ENCODE data around the gene CX3CR1. TPM values are rescaled to one million over a fixed set of nuclear protein-coding genes. Genes with fewer than 3 reads are reported as not detected.
"Not testable (repeated sequence)": the region's sequence is repeated elsewhere in the genome, so short reads cannot be mapped to it uniquely, and the experiment has no call there.

CX3CR1 gene
- total RNA-seq, 3 donors from 2014 or later = 0.67 to 0.94 (median 0.70) TPM

DNA sequence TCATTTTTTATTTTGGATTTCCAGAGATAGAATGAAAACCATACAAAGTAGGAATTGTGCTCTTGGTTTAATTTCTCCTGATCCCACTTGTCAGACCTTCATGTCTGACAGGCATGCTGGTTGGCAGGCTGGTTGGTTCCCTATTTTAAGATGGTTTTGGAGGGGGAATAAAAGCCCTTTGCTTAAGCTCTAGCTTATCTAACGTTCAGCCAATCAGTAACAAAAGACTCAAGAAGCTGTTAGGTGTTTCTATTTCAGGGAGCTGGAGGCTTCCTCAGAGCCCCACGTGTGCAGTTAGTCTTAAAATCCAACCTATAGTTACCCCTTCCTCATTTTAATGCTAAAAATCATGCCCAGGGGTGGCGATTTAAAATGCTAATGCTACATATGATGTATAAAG lies 47.0 kb downstream of the CX3CR1 start:
- DNase-seq (no peak), ATAC-seq (no peak)
- intact Hi-C loops (cut with DNase I, micrococcal nuclease) = no loop called here
- H3K4me1 ChIP-seq (ENCODE audit: low read depth) = no peaks in the 10 kb centered on the region
- no peak overlapping the region for H3K4me3 ChIP-seq
- no peaks in the 10 kb centered on the region for H3K9me3 ChIP-seq
- TF ChIP-seq, protein P1, sequence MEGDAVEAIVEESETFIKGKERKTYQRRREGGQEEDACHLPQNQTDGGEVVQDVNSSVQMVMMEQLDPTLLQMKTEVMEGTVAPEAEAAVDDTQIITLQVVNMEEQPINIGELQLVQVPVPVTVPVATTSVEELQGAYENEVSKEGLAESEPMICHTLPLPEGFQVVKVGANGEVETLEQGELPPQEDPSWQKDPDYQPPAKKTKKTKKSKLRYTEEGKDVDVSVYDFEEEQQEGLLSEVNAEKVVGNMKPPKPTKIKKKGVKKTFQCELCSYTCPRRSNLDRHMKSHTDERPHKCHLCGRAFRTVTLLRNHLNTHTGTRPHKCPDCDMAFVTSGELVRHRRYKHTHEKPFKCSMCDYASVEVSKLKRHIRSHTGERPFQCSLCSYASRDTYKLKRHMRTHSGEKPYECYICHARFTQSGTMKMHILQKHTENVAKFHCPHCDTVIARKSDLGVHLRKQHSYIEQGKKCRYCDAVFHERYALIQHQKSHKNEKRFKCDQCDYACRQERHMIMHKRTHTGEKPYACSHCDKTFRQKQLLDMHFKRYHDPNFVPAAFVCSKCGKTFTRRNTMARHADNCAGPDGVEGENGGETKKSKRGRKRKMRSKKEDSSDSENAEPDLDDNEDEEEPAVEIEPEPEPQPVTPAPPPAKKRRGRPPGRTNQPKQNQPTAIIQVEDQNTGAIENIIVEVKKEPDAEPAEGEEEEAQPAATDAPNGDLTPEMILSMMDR (IDR thresholded peaks at IDR 0.05) = no peak
- no peaks in the 10 kb centered on the region for H3K36me3 ChIP-seq (ENCODE audit: low read depth)

DNA sequence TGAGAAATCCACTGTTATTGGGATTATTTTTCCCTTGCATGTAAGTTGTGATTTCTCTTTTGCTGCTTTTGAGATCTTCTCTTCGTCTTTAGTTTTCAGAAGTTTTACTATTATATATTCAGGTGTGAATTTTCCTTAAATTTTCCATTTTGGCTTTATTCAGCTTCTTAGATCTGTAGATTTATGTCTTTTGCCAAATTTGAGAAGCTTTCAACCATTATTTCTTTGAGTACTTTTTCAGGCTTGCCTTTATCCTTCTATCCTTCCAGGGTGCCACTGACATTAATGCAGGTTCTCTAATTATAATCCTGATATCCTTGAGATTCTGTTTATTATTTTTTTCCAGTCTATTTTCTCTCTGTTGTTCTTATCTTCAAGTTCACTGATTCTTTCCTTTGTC lies 49.4 kb downstream of the CX3CR1 start:
- Histone ChIP-seq H3K9me3 (no peaks in the 10 kb centered on the region), H3K4me1 (ENCODE audit: low read depth) (no peaks in the 10 kb centered on the region), H3K36me3 (ENCODE audit: low read depth) (no peaks in the 10 kb centered on the region), H3K4me3 (no peak overlapping the region)
- no peak for DNase-seq
- intact Hi-C loops (cut with DNase I, micrococcal nuclease) = no loop called here
- no peak for ATAC-seq
- TF ChIP-seq, protein P1 (IDR thresholded peaks at IDR 0.05) = no peak

DNA sequence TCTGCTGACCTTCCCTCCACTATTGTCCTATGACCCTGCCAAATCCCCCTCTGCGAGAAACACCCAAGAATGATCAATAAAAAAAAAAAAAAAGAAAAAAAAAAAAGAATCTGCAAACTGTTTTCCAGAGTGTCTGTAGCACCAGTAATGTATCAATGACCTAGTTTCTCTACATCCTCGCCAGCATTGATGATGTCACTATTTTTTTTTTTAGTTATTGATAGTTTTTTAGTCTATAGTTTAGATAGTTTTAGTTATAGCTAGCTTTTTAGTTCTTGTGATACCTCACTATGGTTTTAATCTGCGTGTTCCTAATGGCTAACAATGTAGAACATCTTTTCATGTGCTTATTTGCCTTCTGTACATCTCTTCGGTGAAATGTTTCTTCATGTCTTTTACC lies 51.3 kb downstream of the CX3CR1 start:
- no peak overlapping the region for H3K4me3 ChIP-seq
- no peaks in the 10 kb centered on the region for H3K36me3 ChIP-seq (ENCODE audit: low read depth)
- DNase-seq (no peak), ATAC-seq (no peak)
- intact Hi-C loops (cut with DNase I, micrococcal nuclease) = no loop called here
- no peaks in the 10 kb centered on the region for H3K4me1 ChIP-seq (ENCODE audit: low read depth)
- no peaks in the 10 kb centered on the region for H3K9me3 ChIP-seq
- TF ChIP-seq, protein P1 (IDR thresholded peaks at IDR 0.05) = no peak

DNA sequence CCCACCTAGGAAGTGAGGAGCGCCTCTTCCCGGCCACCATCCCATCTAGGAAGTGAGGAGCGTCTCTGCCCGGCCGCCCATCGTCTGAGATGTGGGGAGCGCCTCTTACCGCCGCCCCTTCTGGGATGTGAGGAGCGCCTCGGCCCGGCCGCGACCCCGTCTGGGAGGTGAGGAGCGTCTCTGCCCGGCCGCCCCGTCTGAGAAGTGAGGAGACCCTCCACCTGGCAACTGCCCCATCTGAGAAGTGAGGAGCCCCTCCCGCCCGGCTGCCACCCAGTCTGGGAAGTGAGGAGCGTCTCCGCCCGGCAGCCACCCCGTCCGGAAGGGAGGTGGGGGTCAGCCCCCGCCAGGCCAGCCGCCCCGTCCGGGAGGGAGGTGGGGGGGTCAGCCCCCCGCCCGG lies 52.2 kb downstream of the CX3CR1 start:
- ATAC-seq; H3K9me3 ChIP-seq; H3K4me1 ChIP-seq (ENCODE audit: low read depth); H3K36me3 ChIP-seq (ENCODE audit: low read depth); intact Hi-C loops (cut with DNase I, micrococcal nuclease); DNase-seq; H3K4me3 ChIP-seq: not testable (repeated sequence)

DNA sequence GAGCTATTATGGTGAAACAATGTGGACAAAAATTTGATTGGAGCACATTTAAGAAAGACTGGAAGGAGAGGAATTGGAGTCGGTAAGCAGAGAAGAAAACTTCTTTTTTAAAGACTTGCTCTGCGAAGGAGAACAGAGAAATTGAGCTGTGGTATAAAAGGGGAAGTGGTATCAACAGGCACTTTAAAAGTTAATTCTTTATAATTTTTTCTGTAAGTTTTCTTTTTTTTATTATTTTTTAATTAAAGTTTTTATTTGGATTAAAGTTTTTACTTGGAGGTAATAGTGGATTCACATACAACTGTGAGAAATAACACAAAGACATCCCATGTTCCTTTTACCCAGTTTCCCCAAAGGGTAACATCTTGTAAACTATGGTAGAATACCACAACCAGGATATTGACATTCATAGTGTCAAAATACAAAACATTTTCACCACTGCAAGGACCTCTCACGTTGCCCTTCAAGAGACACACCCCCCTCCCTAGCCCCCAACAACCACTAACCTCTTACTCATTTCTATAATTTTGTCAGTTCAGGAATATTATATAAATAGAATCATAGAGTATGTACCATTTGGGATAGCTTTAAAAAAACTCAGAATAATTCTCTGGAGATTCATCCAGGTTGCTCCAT lies 53.6 kb downstream of the CX3CR1 start:
- H3K4me1 ChIP-seq (ENCODE audit: low read depth) = no peaks in the 10 kb centered on the region
- intact Hi-C loops (cut with DNase I, micrococcal nuclease) = no loop called here
- H3K36me3 ChIP-seq (ENCODE audit: low read depth) = no peaks in the 10 kb centered on the region
- TF ChIP-seq, protein P1 (IDR thresholded peaks at IDR 0.05) = no peak
- ATAC-seq (no peak), DNase-seq (no peak)
- no peak overlapping the region for H3K4me3 ChIP-seq
- no peaks in the 10 kb centered on the region for H3K9me3 ChIP-seq

DNA sequence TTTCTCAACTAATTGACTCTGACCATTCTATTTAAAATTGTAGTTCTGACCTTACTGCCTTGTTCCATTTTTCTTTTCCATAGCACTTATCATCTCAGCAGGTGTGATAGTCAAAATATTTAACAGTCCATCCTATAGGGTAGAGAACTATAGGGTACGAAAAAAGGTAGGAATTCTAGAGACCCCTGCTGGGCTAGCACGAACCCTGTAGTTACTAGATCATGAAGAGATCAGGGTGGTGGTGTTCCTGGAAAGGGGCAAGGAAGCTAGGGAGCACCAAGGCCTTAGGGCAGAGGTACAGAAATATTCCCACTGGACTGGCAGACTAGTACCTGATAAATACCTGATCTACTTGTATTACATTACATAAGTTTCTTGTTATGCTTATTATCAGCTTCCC lies 55.5 kb downstream of the CX3CR1 start:
- no peaks in the 10 kb centered on the region for H3K4me1 ChIP-seq (ENCODE audit: low read depth)
- ATAC-seq = no peak
- no peaks in the 10 kb centered on the region for H3K36me3 ChIP-seq (ENCODE audit: low read depth)
- TF ChIP-seq, protein P1 (IDR thresholded peaks at IDR 0.05) = no peak
- no peak for DNase-seq
- H3K9me3 ChIP-seq = no peaks in the 10 kb centered on the region
- H3K4me3 ChIP-seq = no peak overlapping the region
- intact Hi-C loops (cut with DNase I, micrococcal nuclease) = no loop called here

Data from mucosa of descending colon (tissue), 3 donors.